GM19395 (cell line): Measurements from ENCODE around the gene LCE2A.

Experiments used
- ATAC-seq: cut with Tn5 transposase; IDR thresholded peaks from one replicate; pipeline ENCODE4 v1.9.1; 2021; ENCODE audit warnings: mild to moderate bottlenecking, moderate library complexity; ENCODE audit not compliant: unreplicated experiment

Gene LCE2A

GRCh38 chr1:152741656-152742055 is 43.5 kb downstream of the LCE2A start:
- no peak for ATAC-seq

GRCh38 chr1:152743371-152744145 is 45.4 kb downstream of the LCE2A start:
- no peak for ATAC-seq

- ATAC-seq, result no peak
These were observed 47.2 kb downstream of the LCE2A start for GRCh38 chr1:152745289-152745704.

GRCh38 chr1:152745765-152746444 is 47.8 kb downstream of the LCE2A start:
- ATAC-seq, result no peak

GRCh38 chr1:152747831-152748230 is 49.7 kb downstream of the LCE2A start:
- ATAC-seq, result no peak
